PC-9 (cell line): ENCODE data around the gene STPG1. TPM values are rescaled to one million over a fixed set of nuclear protein-coding genes. Genes with fewer than 3 reads are reported as not detected.
"Not testable (repeated sequence)": the region's sequence is repeated elsewhere in the genome, so short reads cannot be mapped to it uniquely, and the experiment has no call there.

ENCODE experiments used
- BruUV-seq: library from RNA; stranded (reverse); fragments of 400-500 nt; replicated peaks from 2 replicates; lab custom pipeline; 2021; lab: Mats Ljungman, UMichigan
- CTCF ChIA-PET: fragments of 300-600 bp; sonication (Branson Sonifier 250); formaldehyde crosslinking; loops from one replicate; lab custom pipeline; 2022; ENCODE audit warnings: antibody characterized with exemption; lab: Charles Lee
- POLR2A ChIA-PET: fragments of 300-600 bp; sonication (Branson Sonifier 250); formaldehyde crosslinking; loops from one replicate; lab custom pipeline; 2022; ENCODE audit warnings: antibody characterized with exemption; ENCODE audit not compliant: unreplicated experiment; lab: Charles Lee
- DNase-seq, 2 experiments: peaks; one replicate each; pipeline versions ENCODE4 v3.0.0 to v3.0.0-alpha.2; 2015 to 2022; ENCODE audit warnings: mixed read lengths in 1 of 2
- H2AFZ ChIP-seq: fragments of 200-600 bp; sonication (generic); 2 replicates; pipeline ENCODE4 v1.8.1; 2017; ENCODE audit warnings: antibody characterized with exemption
- H3F3A ChIP-seq: fragments of 200-600 bp; sonication (generic); 2 replicates; pipeline ENCODE4 v1.8.1; 2017; ENCODE audit warnings: antibody characterized with exemption, mild to moderate bottlenecking, low read depth; ENCODE audit not compliant: insufficient read depth
- H3K27ac ChIP-seq: fragments of 200-600 bp; sonication (generic); 2 replicates; pipeline ENCODE4 v1.6.1; 2016; ENCODE audit warnings: mixed run types
- H3K27me3 ChIP-seq: fragments of 200-600 bp; sonication (generic); 2 replicates; pipeline ENCODE4 v1.6.1; 2016; ENCODE audit warnings: low read depth, mixed run types; ENCODE audit not compliant: insufficient read depth
- H3K36me3 ChIP-seq: fragments of 200-600 bp; sonication (generic); 2 replicates; pipeline ENCODE4 v1.6.1; 2016; ENCODE audit warnings: low read depth, mixed run types
- H3K4me1 ChIP-seq: fragments of 200-600 bp; sonication (generic); replicated peaks from 2 replicates; pipeline ENCODE4 v1.6.1; 2016; ENCODE audit warnings: mixed run types; ENCODE audit not compliant: insufficient read depth
- H3K4me2 ChIP-seq: fragments of 200-600 bp; sonication (generic); 2 replicates; pipeline ENCODE4 v1.6.1; 2017; ENCODE audit warnings: mixed run types
- H3K4me3 ChIP-seq: fragments of 200-600 bp; sonication (generic); 2 replicates; pipeline ENCODE4 v1.6.1; 2016; ENCODE audit warnings: mixed run types
- H3K79me2 ChIP-seq: fragments of 200-600 bp; sonication (generic); 2 replicates; pipeline ENCODE4 v1.6.1; 2017; ENCODE audit warnings: low read depth, mixed run types
- H3K9me2 ChIP-seq: fragments of 200-600 bp; sonication (generic); 2 replicates; pipeline ENCODE4 v1.8.1; 2017; ENCODE audit warnings: mild to moderate bottlenecking; ENCODE audit not compliant: insufficient read depth
- H3K9me3 ChIP-seq: fragments of 200-600 bp; sonication (generic); 2 replicates; pipeline ENCODE4 v1.8.1; 2016; ENCODE audit warnings: low read depth; ENCODE audit not compliant: insufficient read depth
- H4K20me1 ChIP-seq: fragments of 200-600 bp; sonication (generic); 2 replicates; pipeline ENCODE4 v1.8.1; 2017; ENCODE audit not compliant: insufficient read depth
- EZH2 ChIP-seq: fragments of 200-600 bp; sonication (generic); IDR thresholded peaks from 2 replicates; pipeline ENCODE4 v1.8.0; 2017; ENCODE audit warnings: antibody characterized with exemption, low read depth
- intact Hi-C: fragments of 100-400 bp; cut with micrococcal nuclease; formaldehyde crosslinking; loops from one replicate; pipeline ENCODE4 v1.10.0; 2022; ENCODE audit not compliant: unreplicated experiment
- total RNA-seq: library from RNA; stranded (reverse); gene quantifications from 2 replicates; pipeline ENCODE4 v1.2.3, GENCODE V29; 2021
- TF ChIP-seq, protein P1 (sequence below): fragments of 200-600 bp; sonication (generic); conservative IDR thresholded peaks from 2 replicates; pipeline ENCODE4 v1.6.1; 2017; ENCODE audit warnings: mixed run types, antibody characterized with exemption, mild to moderate bottlenecking, moderate library complexity

STPG1 gene
- total RNA-seq, 1 experiment from 2014 or later: 11.4 TPM

DNA sequence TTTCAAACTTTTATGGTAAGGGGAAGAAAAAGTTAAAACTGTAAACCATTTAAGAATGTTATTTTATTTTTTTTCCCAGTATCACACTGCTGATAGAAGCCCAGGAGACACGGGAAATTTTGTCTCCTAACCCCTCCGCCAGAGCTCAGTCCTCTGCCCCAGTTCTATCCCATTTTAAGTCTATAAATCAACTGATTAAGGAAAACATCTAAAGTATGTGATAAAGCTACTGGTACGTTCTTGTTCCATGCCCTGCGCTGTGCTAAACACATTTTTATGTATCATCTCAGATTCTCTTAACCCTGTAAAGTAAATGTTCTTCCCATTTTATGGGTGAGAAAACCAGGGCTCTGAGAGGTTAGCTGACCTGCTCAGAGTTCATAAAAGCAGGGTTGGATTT, 36.7 kb upstream of the STPG1 start:
- ChIA-PET POLR2A (no interaction called here), CTCF (no interaction called here)
- DNase-seq: no peak
- H3K9me2 ChIP-seq: no peaks in the 10 kb centered on the region
- no peak overlapping the region for H3K27ac ChIP-seq
- BruUV-seq: no TSS peak
- no peak overlapping the region for H3K4me2 ChIP-seq
- no peaks in the 10 kb centered on the region for H3K27me3 ChIP-seq
- no peaks in the 10 kb centered on the region for H3K79me2 ChIP-seq
- no peak overlapping the region for H2AFZ ChIP-seq
- H4K20me1 ChIP-seq: no peaks in the 10 kb centered on the region; the same call in 1 of the 2 replicates
- intact Hi-C loops: no loop called here
- H3K4me1 ChIP-seq: no peaks in the 10 kb centered on the region
- TF ChIP-seq EZH2: no peak
- TF ChIP-seq, protein P1, sequence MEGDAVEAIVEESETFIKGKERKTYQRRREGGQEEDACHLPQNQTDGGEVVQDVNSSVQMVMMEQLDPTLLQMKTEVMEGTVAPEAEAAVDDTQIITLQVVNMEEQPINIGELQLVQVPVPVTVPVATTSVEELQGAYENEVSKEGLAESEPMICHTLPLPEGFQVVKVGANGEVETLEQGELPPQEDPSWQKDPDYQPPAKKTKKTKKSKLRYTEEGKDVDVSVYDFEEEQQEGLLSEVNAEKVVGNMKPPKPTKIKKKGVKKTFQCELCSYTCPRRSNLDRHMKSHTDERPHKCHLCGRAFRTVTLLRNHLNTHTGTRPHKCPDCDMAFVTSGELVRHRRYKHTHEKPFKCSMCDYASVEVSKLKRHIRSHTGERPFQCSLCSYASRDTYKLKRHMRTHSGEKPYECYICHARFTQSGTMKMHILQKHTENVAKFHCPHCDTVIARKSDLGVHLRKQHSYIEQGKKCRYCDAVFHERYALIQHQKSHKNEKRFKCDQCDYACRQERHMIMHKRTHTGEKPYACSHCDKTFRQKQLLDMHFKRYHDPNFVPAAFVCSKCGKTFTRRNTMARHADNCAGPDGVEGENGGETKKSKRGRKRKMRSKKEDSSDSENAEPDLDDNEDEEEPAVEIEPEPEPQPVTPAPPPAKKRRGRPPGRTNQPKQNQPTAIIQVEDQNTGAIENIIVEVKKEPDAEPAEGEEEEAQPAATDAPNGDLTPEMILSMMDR: no peak
- no peak overlapping the region for H3K4me3 ChIP-seq
- no peaks in the 10 kb centered on the region for H3K36me3 ChIP-seq
- H3F3A ChIP-seq: no peaks in the 10 kb centered on the region
- no peaks in the 10 kb centered on the region for H3K9me3 ChIP-seq

DNA sequence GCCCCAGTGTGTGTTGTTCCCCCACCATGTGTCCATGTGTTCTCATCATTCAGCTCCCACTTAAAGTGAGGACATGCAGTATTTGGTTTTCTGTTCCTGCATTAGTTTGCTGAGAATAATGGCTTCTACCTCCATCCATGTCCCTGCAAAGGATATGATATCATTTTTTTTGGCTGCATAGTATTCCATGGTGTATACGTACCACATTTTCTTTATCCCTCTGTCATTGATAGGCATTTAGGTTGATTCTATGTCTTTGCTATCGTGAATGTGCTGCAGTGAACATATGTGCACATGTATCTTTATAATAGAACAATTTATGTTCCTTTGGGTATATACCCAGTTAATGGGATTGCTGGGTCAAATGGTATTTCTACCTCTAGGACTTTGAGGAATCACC, 32.9 kb upstream of the STPG1 start:
- BruUV-seq, CTCF ChIA-PET, POLR2A ChIA-PET: not testable (repeated sequence)

GRCh38 chr1:24443241-24443656, 29.7 kb upstream of the STPG1 start:
- ChIA-PET CTCF (no interaction called here), POLR2A (interaction anchor here (0.7 kb wide), 1 partner anchor 254 kb away, joined by 3 read pairs; no protein-coding TSS in a partner anchor)
- no peaks in the 10 kb centered on the region for H3K9me3 ChIP-seq
- no peak overlapping the region for H2AFZ ChIP-seq
- TF ChIP-seq, protein P1: no peak
- TF ChIP-seq EZH2: no peak
- H3K4me2 ChIP-seq: no peak overlapping the region
- no peak overlapping the region for H3K4me3 ChIP-seq
- H3K27me3 ChIP-seq: no peaks in the 10 kb centered on the region
- H3K27ac ChIP-seq: no peak overlapping the region
- H3K9me2 ChIP-seq: no peaks in the 10 kb centered on the region
- DNase-seq: no peak
- intact Hi-C loops: no loop called here
- BruUV-seq: no TSS peak
- no peaks in the 10 kb centered on the region for H4K20me1 ChIP-seq
- H3K4me1 ChIP-seq: no peaks in the 10 kb centered on the region
- no peaks in the 10 kb centered on the region for H3K36me3 ChIP-seq
- no peaks in the 10 kb centered on the region for H3F3A ChIP-seq
- H3K79me2 ChIP-seq: no peaks in the 10 kb centered on the region

More for the DNA sequence above, 32.9 kb upstream of the STPG1 start:
- H3K4me3 ChIP-seq, H3K4me2 ChIP-seq, H3K9me3 ChIP-seq, H3K79me2 ChIP-seq, intact Hi-C loops, H2AFZ ChIP-seq, H3K36me3 ChIP-seq, H3F3A ChIP-seq, H3K4me1 ChIP-seq, H3K27me3 ChIP-seq, H3K27ac ChIP-seq, H4K20me1 ChIP-seq, H3K9me2 ChIP-seq, DNase-seq: not testable (repeated sequence)

- Histone ChIP-seq H3K4me2 (no peak overlapping the region), H3K4me3 (no peak overlapping the region), H3K27me3 (no peaks in the 10 kb centered on the region), H3K4me1 (no peaks in the 10 kb centered on the region), H4K20me1 (no peaks in the 10 kb centered on the region), H3K27ac (no peak overlapping the region), H2AFZ (no peak overlapping the region), H3K9me3 (no peaks in the 10 kb centered on the region), H3F3A (no peaks in the 10 kb centered on the region), H3K36me3 (no peaks in the 10 kb centered on the region), H3K79me2 (no peaks in the 10 kb centered on the region), H3K9me2 (no peaks in the 10 kb centered on the region)
- BruUV-seq: no TSS peak
- intact Hi-C loops: no loop called here
- TF ChIP-seq, protein P1: no peak
- TF ChIP-seq EZH2: no peak
- ChIA-PET CTCF (no interaction called here), POLR2A (interaction anchor here (0.7 kb wide), 1 partner anchor 254 kb away, joined by 3 read pairs; no protein-coding TSS in a partner anchor)
- DNase-seq: no peak
Measured at GRCh38 chr1:24442764-24443163, 29.2 kb upstream of the STPG1 start.
